HepG2 (cell line): ENCODE results near the gene ITPK1. TPM values are rescaled to one million over a fixed set of nuclear protein-coding genes. Genes with fewer than 3 reads are reported as not detected.

Experiments used
- ATAC-seq: fragments of 200-7000 bp; cut with Tn5 transposase; 3 replicates; pipeline ENCODE4 v1.9.1; 2020; ENCODE audit warnings: mild to moderate bottlenecking, moderate library complexity
- BruUV-seq: library from RNA; stranded (reverse); fragments of 400-500 nt; replicated peaks from 2 replicates; lab custom pipeline; 2021; lab: Mats Ljungman, UMichigan
- CTCF ChIA-PET: fragments of 300-600 bp; formaldehyde crosslinking; extraction: SDS; loops from one replicate; lab custom pipeline; 2021; ENCODE audit warnings: low total read pairs, inconsistent platforms, low intra/inter-chr PET ratio; lab: Yijun Ruan, JAX
- POLR2A ChIA-PET: fragments of 350-600 bp; sonication (Branson Sonifier 250); formaldehyde crosslinking; loops from one replicate; lab custom pipeline; 2020; ENCODE audit warnings: antibody characterized with exemption, inconsistent platforms; lab: Yijun Ruan, JAX
- DNase-seq: peaks from one replicate; pipeline ENCODE4 v3.0.0-alpha.2; 2015; ENCODE audit warnings: low spot score
- FAIRE-seq: peaks from 3 replicates; lab custom pipeline; 2011; peaks lifted over from hg19 to GRCh38; lab: Jason Lieb, UNC
- H2AFZ ChIP-seq: one replicate; pipeline ENCODE4 v1.6.1; 2011; ENCODE audit warnings: low read length, inconsistent platforms
- H3K27ac ChIP-seq: fragments of 300-600 bp; 3 replicates; pipeline ENCODE4 v1.8.0; 2011; ENCODE audit warnings: mixed run types, mild to moderate bottlenecking, mixed read lengths, low read length, inconsistent platforms; ENCODE audit not compliant: insufficient read depth; ENCODE audit errors: extremely low read length
- H3K27me3 ChIP-seq, 2 experiments: fragments of 200-600 bp in 1 of 2; 2 replicates in 1 of 2; 3 replicates in 1 of 2; pipeline versions ENCODE4 v1.6.0 to v1.8.0; 2011; ENCODE audit warnings: low read length in 2 of 2, mild to moderate bottlenecking in 2 of 2, moderate library complexity in 2 of 2, inconsistent platforms in 1 of 2; ENCODE audit not compliant: insufficient read depth in 2 of 2, control insufficient read depth in 1 of 2
- H3K36me3 ChIP-seq, 2 experiments: fragments of 200-600 bp in 1 of 2; replicated peaks in 1 of 2; 2 replicates in 1 of 2; 3 replicates in 1 of 2; pipeline versions ENCODE4 v1.5.1 to v1.8.0; 2011; ENCODE audit warnings: low read length in 2 of 2, inconsistent platforms in 1 of 2; ENCODE audit not compliant: insufficient read depth in 2 of 2, control insufficient read depth in 1 of 2
- H3K4me1 ChIP-seq: 2 replicates; pipeline ENCODE4 v1.5.1; 2012; ENCODE audit warnings: low read length, inconsistent platforms; ENCODE audit not compliant: insufficient read depth
- H3K4me2 ChIP-seq: 2 replicates; pipeline ENCODE4 v1.6.0; 2011; ENCODE audit warnings: low read depth, low read length, inconsistent platforms
- H3K4me3 ChIP-seq, 3 experiments: fragments of 200-600 bp in 1 of 3; sonication (generic), shearing (Covaris generic) in 1 of 3; replicated peaks in 1 of 3; 2 replicates each; pipeline ENCODE4 v1.5.1; 2011 to 2016; ENCODE audit warnings: low read length in 3 of 3, inconsistent platforms in 2 of 3, low read depth in 2 of 3, mild to moderate bottlenecking in 2 of 3, control low read depth in 1 of 3, mixed read lengths in 1 of 3; ENCODE audit not compliant: insufficient read depth in 1 of 3
- H3K79me2 ChIP-seq: one replicate; pipeline ENCODE4 v1.6.1; 2011; ENCODE audit warnings: low read length, inconsistent platforms; ENCODE audit not compliant: insufficient read depth
- H3K9ac ChIP-seq: 2 replicates; pipeline ENCODE4 v1.6.0; 2011; ENCODE audit warnings: mild to moderate bottlenecking, low read depth, low read length, inconsistent platforms; ENCODE audit not compliant: insufficient read depth
- H3K9me3 ChIP-seq: 2 replicates; pipeline ENCODE4 v1.5.1; 2012; ENCODE audit warnings: mild to moderate bottlenecking, low read length
- H4K20me1 ChIP-seq: 2 replicates; pipeline ENCODE4 v1.6.0; 2011; ENCODE audit warnings: inconsistent platforms, mild to moderate bottlenecking, low read length, moderate library complexity; ENCODE audit not compliant: insufficient read depth
- LCORL ChIP-seq, 2 experiments: fragments of 450-650 bp in 1 of 2; sonication (generic) in 1 of 2; formaldehyde crosslinking in 1 of 2; IDR thresholded peaks; 2 replicates each; pipeline versions ENCODE4 v1.5.0 to v1.6.1; 2017 to 2020; ENCODE audit warnings: antibody characterized with exemption in 1 of 2, missing genetic modification reagents in 1 of 2
- ZNF264 ChIP-seq: sonication (generic); formaldehyde crosslinking; IDR thresholded peaks from 2 replicates; pipeline ENCODE4 v1.4.0; 2020; ENCODE audit warnings: missing genetic modification reagents
- WGBS: methylation state at CpG from one replicate; pipeline ENCODE4 v1.1.6; 2017; ENCODE audit warnings: low lambda C conversion rate; 5-methylcytosine and 5-hydroxymethylcytosine counted together
- in situ Hi-C: cut with HindIII; loops from 2 replicates; pipeline ENCODE4 v1.10.0; 2017; ENCODE audit warnings: low pct_unique_long_range_greater_than_20kb; ENCODE audit not compliant: extremely low pct_ligation_motif_present
- intact Hi-C: fragments of 100-400 bp; cut with micrococcal nuclease; formaldehyde crosslinking; loops from one replicate; pipeline ENCODE4 v1.10.0; 2022; ENCODE audit not compliant: unreplicated experiment
- polyA plus RNA-seq, 8 experiments: library from polyadenylated mRNA; depleted of rRNA in 3 of 8; stranded (reverse) in 7 of 8; unstranded in 1 of 8; fragments of >200 nt; fragmentation: Illumina TruSeq in 4 of 8; extraction: Trizol in 4 of 8; gene quantifications; 2 replicates each; pipeline versions ENCODE4 v1.2.1 to v1.2.3, GENCODE V29; 2011 to 2016; ENCODE audit warnings: low read depth in 4 of 8, missing spikeins in 1 of 8, mixed read lengths in 1 of 8; ENCODE audit not compliant: insufficient read depth in 1 of 8
- total RNA-seq, 5 experiments: library from RNA; depleted of rRNA; stranded (reverse); fragments of >200 nt; fragmentation: Illumina TruSeq; extraction: Trizol; gene quantifications; 2 replicates each; pipeline ENCODE4 v1.2.3, GENCODE V29; 2016; ENCODE audit warnings: low read depth in 1 of 5
- TF ChIP-seq, protein P1 (sequence below): sonication (generic); formaldehyde crosslinking; IDR thresholded peaks from 2 replicates; pipeline ENCODE4 v1.4.0; 2020; ENCODE audit warnings: missing genetic modification reagents, mild to moderate bottlenecking, borderline replicate concordance
- TF ChIP-seq, protein P2 (sequence below): sonication (generic); formaldehyde crosslinking; IDR thresholded peaks from 2 replicates; pipeline ENCODE4 v1.5.1; 2020; ENCODE audit warnings: mild to moderate bottlenecking, missing genetic modification reagents, moderate library complexity

The ITPK1 gene
- total and polyA plus RNA-seq, 2 of the 13 experiments (the other 11 are each of a cell fraction or from before 2014, with no cell fraction given) = 20.5 to 47.5 TPM

DNA sequence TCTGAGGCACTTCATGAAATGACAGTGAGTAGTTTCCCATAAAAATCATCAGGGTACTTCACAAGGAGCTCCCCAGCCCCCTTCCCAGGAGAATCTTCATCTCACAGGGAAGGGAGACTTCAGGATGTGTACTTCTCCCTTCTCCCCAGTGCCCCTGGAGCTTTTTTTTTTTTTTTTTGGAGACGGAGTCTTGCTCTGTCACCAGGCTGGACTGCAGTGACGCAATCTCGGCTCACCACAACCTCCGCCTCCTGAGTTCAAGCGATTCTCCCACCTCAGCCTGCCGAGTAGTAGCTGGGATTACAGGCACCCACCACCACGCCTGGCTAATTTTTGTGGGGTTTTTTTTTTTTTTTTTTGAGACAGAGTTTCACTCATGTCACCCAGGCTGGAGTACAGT lies 10.4 kb downstream of the ITPK1 start (continued):
- TF ChIP-seq, protein P1, sequence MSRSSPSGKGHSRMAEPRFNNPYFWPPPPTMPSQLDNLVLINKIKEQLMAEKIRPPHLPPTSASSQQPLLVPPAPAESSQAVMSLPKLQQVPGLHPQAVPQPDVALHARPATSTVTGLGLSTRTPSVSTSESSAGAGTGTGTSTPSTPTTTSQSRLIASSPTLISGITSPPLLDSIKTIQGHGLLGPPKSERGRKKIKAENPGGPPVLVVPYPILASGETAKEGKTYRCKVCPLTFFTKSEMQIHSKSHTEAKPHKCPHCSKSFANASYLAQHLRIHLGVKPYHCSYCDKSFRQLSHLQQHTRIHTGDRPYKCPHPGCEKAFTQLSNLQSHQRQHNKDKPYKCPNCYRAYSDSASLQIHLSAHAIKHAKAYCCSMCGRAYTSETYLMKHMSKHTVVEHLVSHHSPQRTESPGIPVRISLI (CRISPR knock-in tag) = peak; percentile 30; the same call in 1 of the 2 replicates
- no peak for TF ChIP-seq LCORL (IDR thresholded peaks at IDR 0.05)
- 0 out of 2 replicates have a peak, but pooled peaks have one; percentile 27 for TF ChIP-seq LCORL (CRISPR knock-in tag; IDR thresholded peaks at IDR 0.05)
- TF ChIP-seq, all 625 proteins: peak for 5

DNA sequence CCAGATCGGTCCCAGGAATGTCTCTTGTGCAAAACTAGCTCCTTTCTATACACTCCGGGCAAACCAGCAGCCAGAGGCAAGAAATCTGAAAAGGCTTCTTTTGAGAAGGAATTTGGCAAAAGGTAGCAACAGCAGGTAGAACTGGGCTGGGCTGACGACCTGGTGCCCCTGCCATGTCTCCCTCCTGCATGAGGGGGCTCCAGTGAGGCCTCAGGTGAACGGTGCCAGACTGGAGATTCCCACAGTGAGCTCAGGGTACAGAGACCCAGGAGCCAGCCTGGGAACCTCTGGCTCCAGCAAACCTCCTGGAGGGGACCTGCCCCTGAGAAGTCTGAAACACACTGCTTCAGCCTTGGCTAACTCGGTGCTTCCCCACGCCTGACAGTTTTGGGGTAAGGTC lies 10.8 kb downstream of the ITPK1 start:
- H3K4me3 ChIP-seq = no peak overlapping the region
- no TSS peak for BruUV-seq
- POLR2A ChIA-PET = interaction anchor here (0.7 to 1.5 kb wide), 3 partner anchors 10 to 69 kb away, joined by 3 read pairs; partner anchors contain the start of gene ITPK1
- no peak overlapping the region for H2AFZ ChIP-seq
- 59% methylated on average over 6 of the region's 6 CpGs for WGBS
- H3K79me2 ChIP-seq = peaks cover 22% of the 10 kb centered on the region
- H3K9ac ChIP-seq = no peak overlapping the region
- H4K20me1 ChIP-seq = peaks cover 14% of the 10 kb centered on the region; the same call in 1 of the 2 replicates
- no peak overlapping the region for H3K4me2 ChIP-seq
- peak; percentile 68 for ATAC-seq
- DNase-seq = peak; percentile 35
- peaks cover 63% of the 10 kb centered on the region for H3K4me1 ChIP-seq
- H3K9me3 ChIP-seq = no peaks in the 10 kb centered on the region
- no peak for FAIRE-seq
- no peaks in the 10 kb centered on the region for H3K27me3 ChIP-seq
- H3K36me3 ChIP-seq = no peaks in the 10 kb centered on the region
- H3K27ac ChIP-seq = no peak overlapping the region
- intact Hi-C loops = loop anchor here (5.0 kb wide), 1 partner anchor 802 kb away; no protein-coding TSS in a partner anchor
- in situ Hi-C loops = no loop called here
- TF ChIP-seq, protein P2, sequence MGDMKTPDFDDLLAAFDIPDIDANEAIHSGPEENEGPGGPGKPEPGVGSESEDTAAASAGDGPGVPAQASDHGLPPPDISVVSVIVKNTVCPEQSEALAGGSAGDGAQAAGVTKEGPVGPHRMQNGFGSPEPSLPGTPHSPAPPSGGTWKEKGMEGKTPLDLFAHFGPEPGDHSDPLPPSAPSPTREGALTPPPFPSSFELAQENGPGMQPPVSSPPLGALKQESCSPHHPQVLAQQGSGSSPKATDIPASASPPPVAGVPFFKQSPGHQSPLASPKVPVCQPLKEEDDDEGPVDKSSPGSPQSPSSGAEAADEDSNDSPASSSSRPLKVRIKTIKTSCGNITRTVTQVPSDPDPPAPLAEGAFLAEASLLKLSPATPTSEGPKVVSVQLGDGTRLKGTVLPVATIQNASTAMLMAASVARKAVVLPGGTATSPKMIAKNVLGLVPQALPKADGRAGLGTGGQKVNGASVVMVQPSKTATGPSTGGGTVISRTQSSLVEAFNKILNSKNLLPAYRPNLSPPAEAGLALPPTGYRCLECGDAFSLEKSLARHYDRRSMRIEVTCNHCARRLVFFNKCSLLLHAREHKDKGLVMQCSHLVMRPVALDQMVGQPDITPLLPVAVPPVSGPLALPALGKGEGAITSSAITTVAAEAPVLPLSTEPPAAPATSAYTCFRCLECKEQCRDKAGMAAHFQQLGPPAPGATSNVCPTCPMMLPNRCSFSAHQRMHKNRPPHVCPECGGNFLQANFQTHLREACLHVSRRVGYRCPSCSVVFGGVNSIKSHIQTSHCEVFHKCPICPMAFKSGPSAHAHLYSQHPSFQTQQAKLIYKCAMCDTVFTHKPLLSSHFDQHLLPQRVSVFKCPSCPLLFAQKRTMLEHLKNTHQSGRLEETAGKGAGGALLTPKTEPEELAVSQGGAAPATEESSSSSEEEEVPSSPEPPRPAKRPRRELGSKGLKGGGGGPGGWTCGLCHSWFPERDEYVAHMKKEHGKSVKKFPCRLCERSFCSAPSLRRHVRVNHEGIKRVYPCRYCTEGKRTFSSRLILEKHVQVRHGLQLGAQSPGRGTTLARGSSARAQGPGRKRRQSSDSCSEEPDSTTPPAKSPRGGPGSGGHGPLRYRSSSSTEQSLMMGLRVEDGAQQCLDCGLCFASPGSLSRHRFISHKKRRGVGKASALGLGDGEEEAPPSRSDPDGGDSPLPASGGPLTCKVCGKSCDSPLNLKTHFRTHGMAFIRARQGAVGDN (CRISPR knock-in tag) = peak; percentile 12; the same call in 1 of the 2 replicates
- no peak for TF ChIP-seq ZNF264 (CRISPR knock-in tag)
- TF ChIP-seq, all 625 proteins: peak for 1
- CTCF ChIA-PET = no interaction called here
